DND-41 (cell line): ENCODE results near the gene C4BPA.
A peak's percentile ranks its signal among the peaks of the same experiment; 100 is the strongest.

ENCODE experiments used
- ATAC-seq: fragments of 200-7000 bp; cut with Tn5 transposase; 3 replicates; pipeline ENCODE4 v1.9.1; 2021; ENCODE audit warnings: low read depth; ENCODE audit not compliant: insufficient read depth
- DNase-seq: peaks from one replicate; pipeline ENCODE4 v3.0.0-alpha.2; 2020
- H2AFZ ChIP-seq: 2 replicates; pipeline ENCODE4 v1.6.0; 2012; ENCODE audit warnings: low read depth, low read length
- H3K27ac ChIP-seq: 2 replicates; pipeline ENCODE4 v1.5.1; 2012; ENCODE audit warnings: low read length, inconsistent platforms
- H3K27me3 ChIP-seq: fragments of 200-600 bp; sonication (generic); 2 replicates; pipeline ENCODE4 v1.6.0; 2012; ENCODE audit warnings: low read length, mild to moderate bottlenecking, inconsistent platforms; ENCODE audit not compliant: insufficient read depth, poor library complexity
- H3K36me3 ChIP-seq: 2 replicates; pipeline ENCODE4 v1.5.1; 2012; ENCODE audit warnings: low read length, inconsistent platforms; ENCODE audit not compliant: insufficient read depth
- H3K4me1 ChIP-seq: 2 replicates; pipeline ENCODE4 v1.5.1; 2012; ENCODE audit warnings: mild to moderate bottlenecking, low read length; ENCODE audit not compliant: insufficient read depth
- H3K4me2 ChIP-seq: 2 replicates; pipeline ENCODE4 v1.6.0; 2012; ENCODE audit warnings: mild to moderate bottlenecking, moderate library complexity, low read length, inconsistent platforms; ENCODE audit not compliant: insufficient read depth
- H3K4me3 ChIP-seq, 2 experiments: fragments of 200-600 bp in 1 of 2; shearing (Covaris generic) in 1 of 2; 2 replicates each; pipeline ENCODE4 v1.5.1; 2012 to 2016; ENCODE audit warnings: inconsistent platforms in 2 of 2, low read length in 2 of 2, mild to moderate bottlenecking in 2 of 2, low read depth in 1 of 2, moderate library complexity in 1 of 2
- H3K79me2 ChIP-seq: 2 replicates; pipeline ENCODE4 v1.6.0; 2012; ENCODE audit warnings: low read length, inconsistent platforms; ENCODE audit not compliant: insufficient read depth
- H3K9ac ChIP-seq: 2 replicates; pipeline ENCODE4 v1.6.0; 2012; ENCODE audit warnings: low read depth, mild to moderate bottlenecking, inconsistent platforms, low read length, moderate library complexity
- H3K9me3 ChIP-seq: 2 replicates; pipeline ENCODE4 v1.5.1; 2012; ENCODE audit warnings: low read length, moderate library complexity, mild to moderate bottlenecking, inconsistent platforms; ENCODE audit not compliant: insufficient read depth, severe bottlenecking
- H4K20me1 ChIP-seq: 2 replicates; pipeline ENCODE4 v1.6.0; 2012; ENCODE audit warnings: low read length; ENCODE audit not compliant: insufficient read depth
- EZH2 ChIP-seq: IDR thresholded peaks from 3 replicates; pipeline ENCODE4 v1.6.1; 2012; ENCODE audit warnings: borderline replicate concordance, low read depth, mild to moderate bottlenecking, moderate library complexity, low read length, inconsistent platforms; ENCODE audit not compliant: severe bottlenecking
- TF ChIP-seq, protein P1 (sequence below): IDR thresholded peaks from 2 replicates; pipeline ENCODE4 v1.5.1; 2012; ENCODE audit warnings: borderline replicate concordance, low read length, moderate library complexity, mild to moderate bottlenecking; ENCODE audit not compliant: poor library complexity, severe bottlenecking; ENCODE audit errors: extremely low read depth

C4BPA gene

DNA sequence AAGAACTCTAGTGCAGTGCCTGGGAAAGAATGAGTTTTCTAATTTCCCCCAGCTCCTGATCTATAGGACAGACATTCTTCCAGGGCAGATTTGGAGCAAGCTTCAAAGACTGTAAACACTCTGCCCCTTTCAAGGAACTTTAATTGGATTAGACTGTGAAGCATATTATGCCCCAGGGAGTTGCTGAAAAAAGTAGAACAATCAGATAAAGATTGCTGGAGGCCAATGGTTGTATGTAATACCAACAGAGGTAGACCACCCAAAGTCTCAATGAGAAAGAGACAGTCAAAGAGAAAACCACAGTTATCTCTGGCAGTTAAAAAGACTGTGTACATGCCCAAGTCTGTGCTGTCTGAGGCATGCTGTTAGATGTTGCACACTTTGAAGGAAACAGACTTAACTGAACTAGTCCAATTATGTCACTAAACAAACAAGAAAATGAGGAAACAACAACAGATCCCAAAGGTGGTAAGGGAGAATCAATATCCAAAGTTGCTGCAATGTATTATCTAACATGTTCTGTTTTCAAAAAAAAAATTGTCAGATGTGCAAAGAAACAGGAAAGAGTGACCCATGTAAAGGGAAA is 24.4 kb downstream of the C4BPA start:
- Histone ChIP-seq H3K27me3 (no peaks in the 10 kb centered on the region), H3K4me3 (no peak overlapping the region), H3K9me3 (peaks cover 12% of the 10 kb centered on the region), H3K4me1 (peaks cover 7% of the 10 kb centered on the region; the same call in 1 of the 2 replicates), H3K4me2 (no peak overlapping the region), H2AFZ (no peak overlapping the region), H3K79me2 (no peaks in the 10 kb centered on the region), H3K9ac (no peak overlapping the region), H4K20me1 (no peaks in the 10 kb centered on the region), H3K27ac (no peak overlapping the region), H3K36me3 (no peaks in the 10 kb centered on the region)
- peak; percentile 72; the same call in 2 of the 3 replicates for ATAC-seq
- TF ChIP-seq, protein P1, sequence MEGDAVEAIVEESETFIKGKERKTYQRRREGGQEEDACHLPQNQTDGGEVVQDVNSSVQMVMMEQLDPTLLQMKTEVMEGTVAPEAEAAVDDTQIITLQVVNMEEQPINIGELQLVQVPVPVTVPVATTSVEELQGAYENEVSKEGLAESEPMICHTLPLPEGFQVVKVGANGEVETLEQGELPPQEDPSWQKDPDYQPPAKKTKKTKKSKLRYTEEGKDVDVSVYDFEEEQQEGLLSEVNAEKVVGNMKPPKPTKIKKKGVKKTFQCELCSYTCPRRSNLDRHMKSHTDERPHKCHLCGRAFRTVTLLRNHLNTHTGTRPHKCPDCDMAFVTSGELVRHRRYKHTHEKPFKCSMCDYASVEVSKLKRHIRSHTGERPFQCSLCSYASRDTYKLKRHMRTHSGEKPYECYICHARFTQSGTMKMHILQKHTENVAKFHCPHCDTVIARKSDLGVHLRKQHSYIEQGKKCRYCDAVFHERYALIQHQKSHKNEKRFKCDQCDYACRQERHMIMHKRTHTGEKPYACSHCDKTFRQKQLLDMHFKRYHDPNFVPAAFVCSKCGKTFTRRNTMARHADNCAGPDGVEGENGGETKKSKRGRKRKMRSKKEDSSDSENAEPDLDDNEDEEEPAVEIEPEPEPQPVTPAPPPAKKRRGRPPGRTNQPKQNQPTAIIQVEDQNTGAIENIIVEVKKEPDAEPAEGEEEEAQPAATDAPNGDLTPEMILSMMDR = no peak
- TF ChIP-seq EZH2 = no peak
- no peak for DNase-seq

DNA sequence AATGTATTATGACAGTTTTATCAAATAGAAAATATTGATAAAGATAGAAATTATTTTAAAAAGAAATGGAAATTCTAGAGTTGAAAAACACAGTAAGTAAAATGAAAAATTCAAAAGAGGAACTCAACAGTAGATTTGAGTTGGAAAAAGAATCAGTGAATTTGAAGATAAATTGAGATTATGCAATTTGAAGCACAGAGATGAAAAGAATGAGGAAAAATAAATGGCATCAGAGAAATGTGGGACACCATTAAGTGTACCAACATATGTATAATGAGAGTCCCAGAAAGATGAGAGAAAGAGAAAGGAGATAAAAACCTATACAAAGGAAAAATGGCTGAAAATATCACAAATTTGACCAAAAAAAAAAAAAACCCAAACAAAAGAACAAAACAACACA is 25.0 kb downstream of the C4BPA start:
- no peaks in the 10 kb centered on the region for H3K36me3 ChIP-seq
- H3K4me1 ChIP-seq = peaks cover 7% of the 10 kb centered on the region; the same call in 1 of the 2 replicates
- ATAC-seq (no peak), DNase-seq (no peak)
- TF ChIP-seq, protein P1 = no peak
- no peak for TF ChIP-seq EZH2
- no peak overlapping the region for H2AFZ ChIP-seq
- H3K79me2 ChIP-seq = no peaks in the 10 kb centered on the region
- H3K27me3 ChIP-seq = no peaks in the 10 kb centered on the region
- H3K4me3 ChIP-seq = no peak overlapping the region
- H4K20me1 ChIP-seq = no peaks in the 10 kb centered on the region
- peaks cover 12% of the 10 kb centered on the region for H3K9me3 ChIP-seq
- H3K9ac ChIP-seq = no peak overlapping the region
- no peak overlapping the region for H3K4me2 ChIP-seq
- H3K27ac ChIP-seq = no peak overlapping the region

DNA sequence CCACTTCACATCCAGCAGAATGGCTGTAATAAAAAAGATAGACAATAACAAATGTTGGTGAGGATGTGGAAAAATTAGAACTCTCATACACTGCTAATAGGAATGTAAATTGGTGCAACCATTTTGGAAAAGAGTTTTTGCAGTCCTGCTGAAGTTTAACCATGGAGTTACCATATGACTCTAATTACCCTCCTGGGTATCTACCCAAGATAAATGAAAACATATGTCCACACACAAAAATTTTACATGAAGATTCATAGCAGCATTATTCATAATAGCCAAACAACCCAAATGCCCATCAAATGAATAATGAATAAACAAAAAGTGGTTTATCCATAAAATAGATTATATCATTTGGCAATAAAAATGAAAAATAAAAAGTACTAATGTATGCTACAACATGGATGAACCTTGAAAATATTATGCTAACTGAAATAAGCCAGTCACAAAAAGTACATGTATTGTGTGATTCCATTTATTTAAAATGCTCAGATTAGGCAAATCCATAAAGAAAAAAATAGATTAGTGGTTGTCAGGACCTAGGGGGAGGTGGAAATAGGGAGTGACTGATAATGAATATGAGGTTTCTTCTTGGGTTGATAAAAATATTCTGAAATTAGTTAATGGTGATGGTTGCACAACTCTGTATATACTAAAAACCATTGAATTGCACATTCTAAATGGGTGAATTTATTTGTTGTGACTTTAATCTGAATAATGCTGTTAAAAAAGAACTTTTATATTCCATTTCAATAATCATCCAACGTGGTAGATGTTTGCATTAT is 26.4 kb downstream of the C4BPA start:
- no peak for TF ChIP-seq EZH2
- TF ChIP-seq, protein P1 = no peak
- no peaks in the 10 kb centered on the region for H3K27me3 ChIP-seq
- H3K9me3 ChIP-seq = peaks cover 12% of the 10 kb centered on the region
- peaks cover 7% of the 10 kb centered on the region; the same call in 1 of the 2 replicates for H3K4me1 ChIP-seq
- no peak overlapping the region for H3K4me2 ChIP-seq
- ATAC-seq = no peak
- H2AFZ ChIP-seq = no peak overlapping the region
- no peak overlapping the region for H3K27ac ChIP-seq
- no peak for DNase-seq
- no peaks in the 10 kb centered on the region for H3K79me2 ChIP-seq
- no peak overlapping the region for H3K4me3 ChIP-seq
- no peaks in the 10 kb centered on the region for H3K36me3 ChIP-seq
- no peak overlapping the region for H3K9ac ChIP-seq
- H4K20me1 ChIP-seq = no peaks in the 10 kb centered on the region
